Measurements from ENCODE around the gene CDKN2B-AS1.

Gene CDKN2B-AS1

GRCh38 chr9:22117511-22118384 is 123.2 kb downstream of the CDKN2B-AS1 start:
- no peak for TF ChIP-seq CTCF (IDR thresholded peaks at IDR 0.05; ENCODE audit: low read depth, low read length, missing control alignments)
- no peak for DNase-seq (ENCODE audit: low read depth)
- no peak overlapping the region for H3K4me3 ChIP-seq (ENCODE audit: low read depth, low read length)

- no peak for DNase-seq (ENCODE audit: low read depth)
- no peak overlapping the region for H3K4me3 ChIP-seq (ENCODE audit: low read depth, low read length)
- no peak for TF ChIP-seq CTCF (IDR thresholded peaks at IDR 0.05; ENCODE audit: low read depth, low read length, missing control alignments)
These were observed 124.4 kb downstream of the CDKN2B-AS1 start for GRCh38 chr9:22118810-22119521.

- DNase-seq (ENCODE audit: low read depth) = no peak
- TF ChIP-seq CTCF (IDR thresholded peaks at IDR 0.05; ENCODE audit: low read depth, low read length, missing control alignments) = peak; percentile 53
These were observed 125.0 kb downstream of the CDKN2B-AS1 start for GRCh38 chr9:22119522-22120158.

GRCh38 chr9:22120159-22120549 is 125.6 kb downstream of the CDKN2B-AS1 start:
- no peak for TF ChIP-seq CTCF (IDR thresholded peaks at IDR 0.05; ENCODE audit: low read depth, low read length, missing control alignments)
- no peak for DNase-seq (ENCODE audit: low read depth)
- no peak overlapping the region for H3K4me3 ChIP-seq (ENCODE audit: low read depth, low read length)

More at GRCh38 chr9:22119522-22120158, 125.0 kb downstream of the CDKN2B-AS1 start:
- no peak overlapping the region for H3K4me3 ChIP-seq (ENCODE audit: low read depth, low read length)

- DNase-seq (ENCODE audit: low read depth) = no peak
- no peak overlapping the region for H3K4me3 ChIP-seq (ENCODE audit: low read depth, low read length)
- no peak for TF ChIP-seq CTCF (IDR thresholded peaks at IDR 0.05; ENCODE audit: low read depth, low read length, missing control alignments)
These were observed 126.0 kb downstream of the CDKN2B-AS1 start for GRCh38 chr9:22120595-22120994.

- H3K4me3 ChIP-seq (ENCODE audit: low read depth, low read length) = no peak overlapping the region
- no peak for TF ChIP-seq CTCF (IDR thresholded peaks at IDR 0.05; ENCODE audit: low read depth, low read length, missing control alignments)
- no peak for DNase-seq (ENCODE audit: low read depth)
These were observed 129.8 kb downstream of the CDKN2B-AS1 start for GRCh38 chr9:22124263-22125011.
